ENCODE results near the gene FRAT1.

FRAT1 gene

DNA sequence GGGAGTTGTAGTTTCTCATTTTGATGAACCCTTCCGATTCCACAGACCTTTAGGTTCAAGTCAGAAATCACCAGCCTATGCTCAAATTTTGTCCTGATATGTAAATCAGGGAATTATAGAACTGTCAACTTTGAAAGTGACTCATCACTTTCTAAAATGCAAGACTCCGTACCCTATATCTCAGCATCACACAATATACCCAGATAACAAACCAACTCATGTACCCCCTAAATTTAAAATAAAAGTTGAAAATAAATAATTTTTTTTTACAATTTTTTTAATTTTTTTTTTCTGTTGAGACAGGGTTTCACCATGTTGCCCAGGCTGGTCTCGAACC lies 26.2 kb upstream of the FRAT1 start:
- peaks cover 2% of the 10 kb centered on the region for H3K79me2 ChIP-seq (ENCODE audit: control insufficient read depth, insufficient read depth, low read length, poor library complexity)
- H3K4me1 ChIP-seq (ENCODE audit: control insufficient read depth in 1 of 2, insufficient read depth in 2 of 2, low read length in 2 of 2) = peaks cover 0 to 2% of the 10 kb centered on the region in 2 experiments
- H3K27ac ChIP-seq (ENCODE audit: low read depth, low read length) = no peak overlapping the region
- H2BK120ac ChIP-seq (ENCODE audit: insufficient read depth, low read length, poor library complexity) = no peak overlapping the region
- no peaks in the 10 kb centered on the region for H3K27me3 ChIP-seq (ENCODE audit: insufficient read depth, low read length)
- no peak overlapping the region for H3K9ac ChIP-seq (ENCODE audit: low read length)
- no peak overlapping the region for H2AFZ ChIP-seq (ENCODE audit: insufficient read depth, low read length, poor library complexity)
- no peaks in the 10 kb centered on the region for H3K36me3 ChIP-seq (ENCODE audit: control insufficient read depth in 1 of 2, insufficient read depth in 2 of 2, low read length in 2 of 2)
- H3K4me3 ChIP-seq (ENCODE audit: low read depth, low read length) = no peak overlapping the region
- H3K79me1 ChIP-seq (ENCODE audit: low read length) = peaks cover 4% of the 10 kb centered on the region
- peak overlapping the region; percentile 44 for H3K4me2 ChIP-seq (ENCODE audit: low read length)
- no peak overlapping the region for H4K91ac ChIP-seq (ENCODE audit: low read depth, low read length)
- DNase-seq = no peak
- no peak overlapping the region for H2AK5ac ChIP-seq (ENCODE audit: low read length)
- WGBS (ENCODE audit: extremely low coverage, insufficient coverage, insufficient read length) = no CpG with 5 or more reads among the region's 3 CpGs
- no peak overlapping the region for H2BK5ac ChIP-seq (ENCODE audit: low read depth, low read length, poor library complexity)
- H4K12ac ChIP-seq (ENCODE audit: low read depth, low read length) = no peak overlapping the region
- H4K8ac ChIP-seq (ENCODE audit: low read depth, low read length) = no peak overlapping the region
- no peak overlapping the region for H2BK12ac ChIP-seq (ENCODE audit: low read length)
- H3K4ac ChIP-seq (ENCODE audit: low read depth, low read length) = no peak overlapping the region
- no peaks in the 10 kb centered on the region for H3K9me3 ChIP-seq (ENCODE audit: insufficient read depth, low read depth, low read length)
- H3K23ac ChIP-seq (ENCODE audit: low read length) = no peak overlapping the region
- no peak overlapping the region for H3K18ac ChIP-seq (ENCODE audit: low read length)
- H3K14ac ChIP-seq (ENCODE audit: low read length) = no peak overlapping the region

DNA sequence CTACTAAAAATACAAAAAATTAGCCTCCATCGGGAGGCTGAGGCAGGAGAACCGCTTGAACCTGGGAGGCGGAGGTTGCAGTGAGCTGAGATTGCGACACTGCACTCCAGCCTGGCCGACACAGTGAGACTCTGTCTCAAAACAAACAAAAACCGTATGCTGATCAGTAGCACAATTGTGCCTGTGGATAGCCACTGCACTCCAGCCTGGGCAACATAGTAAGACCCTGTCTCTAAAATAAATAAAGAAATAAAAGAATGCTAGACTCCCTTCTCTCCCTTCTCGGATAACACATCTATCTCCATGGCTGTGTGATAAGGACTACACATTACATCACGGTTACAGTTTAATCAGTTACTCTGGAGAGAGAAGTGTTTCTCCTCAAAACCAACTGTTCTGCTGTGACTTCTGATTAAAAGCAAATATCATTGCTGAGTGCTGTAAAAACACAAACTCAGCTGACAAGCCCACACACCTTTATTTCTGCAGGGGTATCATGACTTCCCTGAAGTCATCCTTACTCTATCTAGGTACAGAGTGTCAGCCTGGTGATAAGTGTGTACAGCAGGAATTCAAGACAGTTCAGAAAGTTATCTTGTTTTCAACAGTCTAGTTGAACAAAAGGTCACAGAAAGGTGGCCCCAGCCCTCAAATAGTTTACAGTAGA lies 21.4 kb upstream of the FRAT1 start:
- H3K4me1 ChIP-seq (ENCODE audit: control insufficient read depth in 1 of 2, insufficient read depth in 2 of 2, low read length in 2 of 2) = no peaks in the 10 kb centered on the region
- H2AFZ ChIP-seq (ENCODE audit: insufficient read depth, low read length, poor library complexity) = no peak overlapping the region
- no peaks in the 10 kb centered on the region for H3K27me3 ChIP-seq (ENCODE audit: insufficient read depth, low read length)
- H3K27ac ChIP-seq (ENCODE audit: low read depth, low read length) = no peak overlapping the region
- peaks cover 2% of the 10 kb centered on the region for H3K9me3 ChIP-seq (ENCODE audit: insufficient read depth, low read depth, low read length)
- no peak for DNase-seq
- H2AK5ac ChIP-seq (ENCODE audit: low read length) = no peak overlapping the region
- H4K91ac ChIP-seq (ENCODE audit: low read depth, low read length) = no peak overlapping the region
- no peak overlapping the region for H3K14ac ChIP-seq (ENCODE audit: low read length)
- H4K12ac ChIP-seq (ENCODE audit: low read depth, low read length) = no peak overlapping the region
- H3K9ac ChIP-seq (ENCODE audit: low read length) = no peak overlapping the region
- H2BK5ac ChIP-seq (ENCODE audit: low read depth, low read length, poor library complexity) = no peak overlapping the region
- no peak overlapping the region for H3K4ac ChIP-seq (ENCODE audit: low read depth, low read length)
- H3K23ac ChIP-seq (ENCODE audit: low read length) = no peak overlapping the region
- H3K36me3 ChIP-seq (ENCODE audit: control insufficient read depth in 1 of 2, insufficient read depth in 2 of 2, low read length in 2 of 2) = no peaks in the 10 kb centered on the region
- H3K18ac ChIP-seq (ENCODE audit: low read length) = no peak overlapping the region
- no peak overlapping the region for H2BK12ac ChIP-seq (ENCODE audit: low read length)
- H4K8ac ChIP-seq (ENCODE audit: low read depth, low read length) = no peak overlapping the region
- H3K79me1 ChIP-seq (ENCODE audit: low read length) = no peaks in the 10 kb centered on the region
- no peak overlapping the region for H3K4me3 ChIP-seq (ENCODE audit: low read depth, low read length)
- H2BK120ac ChIP-seq (ENCODE audit: insufficient read depth, low read length, poor library complexity) = no peak overlapping the region
- no peak overlapping the region for H3K4me2 ChIP-seq (ENCODE audit: low read length)
- no CpG with 5 or more reads among the region's 8 CpGs for WGBS (ENCODE audit: extremely low coverage, insufficient coverage, insufficient read length)
- H3K79me2 ChIP-seq (ENCODE audit: control insufficient read depth, insufficient read depth, low read length, poor library complexity) = no peaks in the 10 kb centered on the region

DNA sequence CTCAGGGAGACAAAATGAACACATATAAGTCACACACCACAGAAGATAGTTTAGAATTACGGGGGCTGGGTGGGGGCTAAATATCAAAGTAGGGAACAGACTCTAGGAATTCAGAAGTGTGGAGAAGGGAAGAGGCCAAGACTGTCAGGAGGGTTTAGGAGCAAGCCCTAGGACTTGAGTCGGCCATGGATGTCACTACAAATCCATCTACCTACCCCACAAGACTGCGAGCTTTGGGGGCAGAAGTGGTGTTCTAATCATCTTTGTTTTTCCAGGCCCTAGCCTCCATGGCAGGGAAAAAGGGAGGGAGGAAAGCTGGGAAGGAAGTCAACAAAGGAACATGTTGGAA lies 20.9 kb upstream of the FRAT1 start:
- Histone ChIP-seq H2BK12ac (ENCODE audit: low read length) (no peak overlapping the region), H4K12ac (ENCODE audit: low read depth, low read length) (no peak overlapping the region), H3K4me1 (ENCODE audit: control insufficient read depth in 1 of 2, insufficient read depth in 2 of 2, low read length in 2 of 2) (no peaks in the 10 kb centered on the region), H3K79me1 (ENCODE audit: low read length) (no peaks in the 10 kb centered on the region), H2AK5ac (ENCODE audit: low read length) (no peak overlapping the region), H3K27ac (ENCODE audit: low read depth, low read length) (no peak overlapping the region), H3K36me3 (ENCODE audit: control insufficient read depth in 1 of 2, insufficient read depth in 2 of 2, low read length in 2 of 2) (no peaks in the 10 kb centered on the region), H3K23ac (ENCODE audit: low read length) (no peak overlapping the region), H3K18ac (ENCODE audit: low read length) (no peak overlapping the region), H3K4me3 (ENCODE audit: low read depth, low read length) (no peak overlapping the region), H3K4me2 (ENCODE audit: low read length) (no peak overlapping the region), H3K27me3 (ENCODE audit: insufficient read depth, low read length) (no peaks in the 10 kb centered on the region), H3K79me2 (ENCODE audit: control insufficient read depth, insufficient read depth, low read length, poor library complexity) (no peaks in the 10 kb centered on the region), H2AFZ (ENCODE audit: insufficient read depth, low read length, poor library complexity) (no peak overlapping the region), H4K8ac (ENCODE audit: low read depth, low read length) (no peak overlapping the region), H2BK120ac (ENCODE audit: insufficient read depth, low read length, poor library complexity) (no peak overlapping the region), H3K4ac (ENCODE audit: low read depth, low read length) (no peak overlapping the region), H3K9ac (ENCODE audit: low read length) (no peak overlapping the region), H3K14ac (ENCODE audit: low read length) (no peak overlapping the region), H3K9me3 (ENCODE audit: insufficient read depth, low read depth, low read length) (peaks cover 2% of the 10 kb centered on the region), H2BK5ac (ENCODE audit: low read depth, low read length, poor library complexity) (no peak overlapping the region), H4K91ac (ENCODE audit: low read depth, low read length) (no peak overlapping the region)
- DNase-seq = no peak
- WGBS (ENCODE audit: extremely low coverage, insufficient coverage, insufficient read length) = no CpG with 5 or more reads among the region's 3 CpGs

DNA sequence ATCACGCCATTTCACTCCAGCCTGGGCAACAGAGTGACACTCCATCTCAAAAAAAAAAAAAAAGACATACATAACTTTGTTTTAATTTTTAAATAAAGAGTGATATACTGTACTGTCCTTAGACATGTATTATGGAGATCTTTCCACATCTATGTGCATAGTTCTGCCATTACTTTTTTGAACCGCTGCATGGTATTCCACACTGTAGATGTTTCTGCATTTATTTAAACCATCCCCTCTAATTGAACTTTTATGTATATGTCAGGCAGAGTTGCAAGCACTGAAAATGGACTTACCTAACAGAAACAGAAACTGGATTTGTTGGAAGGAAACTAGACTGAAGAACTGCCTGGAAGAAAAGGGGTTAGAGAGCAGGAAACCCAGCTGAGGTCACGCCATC lies 18.1 kb upstream of the FRAT1 start:
- Histone ChIP-seq H3K9ac (ENCODE audit: low read length) (no peak overlapping the region), H3K4me3 (ENCODE audit: low read depth, low read length) (no peak overlapping the region), H2BK120ac (ENCODE audit: insufficient read depth, low read length, poor library complexity) (no peak overlapping the region), H2BK12ac (ENCODE audit: low read length) (no peak overlapping the region), H3K79me1 (ENCODE audit: low read length) (no peaks in the 10 kb centered on the region), H3K79me2 (ENCODE audit: control insufficient read depth, insufficient read depth, low read length, poor library complexity) (no peaks in the 10 kb centered on the region), H3K27me3 (ENCODE audit: insufficient read depth, low read length) (no peaks in the 10 kb centered on the region), H3K18ac (ENCODE audit: low read length) (no peak overlapping the region), H3K4ac (ENCODE audit: low read depth, low read length) (no peak overlapping the region), H3K14ac (ENCODE audit: low read length) (no peak overlapping the region), H4K91ac (ENCODE audit: low read depth, low read length) (no peak overlapping the region), H3K27ac (ENCODE audit: low read depth, low read length) (no peak overlapping the region), H3K23ac (ENCODE audit: low read length) (no peak overlapping the region), H3K4me1 (ENCODE audit: control insufficient read depth in 1 of 2, insufficient read depth in 2 of 2, low read length in 2 of 2) (no peaks in the 10 kb centered on the region), H3K36me3 (ENCODE audit: control insufficient read depth in 1 of 2, insufficient read depth in 2 of 2, low read length in 2 of 2) (no peaks in the 10 kb centered on the region), H4K8ac (ENCODE audit: low read depth, low read length) (no peak overlapping the region), H2AFZ (ENCODE audit: insufficient read depth, low read length, poor library complexity) (no peak overlapping the region), H2BK5ac (ENCODE audit: low read depth, low read length, poor library complexity) (no peak overlapping the region), H2AK5ac (ENCODE audit: low read length) (no peak overlapping the region), H3K4me2 (ENCODE audit: low read length) (no peak overlapping the region), H4K12ac (ENCODE audit: low read depth, low read length) (no peak overlapping the region), H3K9me3 (ENCODE audit: insufficient read depth, low read depth, low read length) (peaks cover 2% of the 10 kb centered on the region)
- DNase-seq = no peak
- no CpG with 5 or more reads among the region's 3 CpGs for WGBS (ENCODE audit: extremely low coverage, insufficient coverage, insufficient read length)
